H9 (cell line): ENCODE measurements around the gene SBK3. TPM values are rescaled to one million over a fixed set of nuclear protein-coding genes. Genes with fewer than 3 reads are reported as not detected.

Experiments
- DNase-seq: peaks from one replicate; pipeline ENCODE4 v3.0.0-alpha.2; 2017
- H2AFZ ChIP-seq: one replicate; pipeline ENCODE4 v1.6.1; 2013; ENCODE audit warnings: mild to moderate bottlenecking, low read length, control low read depth, moderate library complexity
- H2AK5ac ChIP-seq: 2 replicates; pipeline ENCODE4 v1.6.1; 2013; ENCODE audit warnings: low read length, control low read depth, mixed read lengths; ENCODE audit not compliant: insufficient read length
- H2BK120ac ChIP-seq: one replicate; pipeline ENCODE4 v1.6.1; 2013; ENCODE audit warnings: low read depth, mild to moderate bottlenecking, low read length, control low read depth, inconsistent platforms; ENCODE audit not compliant: poor library complexity, severe bottlenecking
- H2BK12ac ChIP-seq: 2 replicates; pipeline ENCODE4 v1.6.1; 2013; ENCODE audit warnings: low read length, control low read depth, mixed read lengths, low read depth; ENCODE audit not compliant: insufficient read length
- H2BK15ac ChIP-seq: 2 replicates; pipeline ENCODE4 v1.6.1; 2013; ENCODE audit warnings: low read depth, low read length, control low read depth
- H2BK20ac ChIP-seq: one replicate; pipeline ENCODE4 v1.6.1; 2013; ENCODE audit warnings: low read depth, mild to moderate bottlenecking, low read length, control low read depth, inconsistent platforms; ENCODE audit not compliant: poor library complexity, severe bottlenecking
- H2BK5ac ChIP-seq: 2 replicates; pipeline ENCODE4 v1.6.1; 2013; ENCODE audit warnings: low read length, control low read depth, mixed read lengths; ENCODE audit not compliant: insufficient read length
- H3K14ac ChIP-seq: 2 replicates; pipeline ENCODE4 v1.6.1; 2013; ENCODE audit warnings: low read length, control low read depth; ENCODE audit not compliant: insufficient read depth
- H3K18ac ChIP-seq: 2 replicates; pipeline ENCODE4 v1.6.1; 2013; ENCODE audit warnings: low read depth, mild to moderate bottlenecking, mixed read lengths, low read length, control low read depth; ENCODE audit not compliant: insufficient read length
- H3K23ac ChIP-seq: 2 replicates; pipeline ENCODE4 v1.6.1; 2013; ENCODE audit warnings: low read length, control low read depth, mixed read lengths, low read depth; ENCODE audit not compliant: insufficient read length
- H3K23me2 ChIP-seq: 2 replicates; pipeline ENCODE4 v1.6.1; 2013; ENCODE audit warnings: low read depth, mild to moderate bottlenecking, mixed read lengths, low read length, control low read depth; ENCODE audit not compliant: insufficient read length, poor library complexity, severe bottlenecking
- H3K27ac ChIP-seq: 2 replicates; pipeline ENCODE4 v1.5.1; 2013; ENCODE audit warnings: low read length, control low read depth, mixed read lengths, low read depth; ENCODE audit not compliant: insufficient read length
- H3K27me3 ChIP-seq: 2 replicates; pipeline ENCODE4 v1.6.1; 2013; ENCODE audit warnings: low read length, control low read depth, inconsistent platforms; ENCODE audit not compliant: insufficient read depth
- H3K4ac ChIP-seq: 2 replicates; pipeline ENCODE4 v1.6.1; 2013; ENCODE audit warnings: low read depth, mild to moderate bottlenecking, control low read depth, inconsistent platforms, low read length, moderate library complexity
- H3K4me1 ChIP-seq: 2 replicates; pipeline ENCODE4 v1.6.1; 2013; ENCODE audit warnings: low read length, control low read depth, inconsistent platforms; ENCODE audit not compliant: insufficient read depth
- H3K4me2 ChIP-seq: 2 replicates; pipeline ENCODE4 v1.6.1; 2013; ENCODE audit warnings: low read length, control low read depth, mixed read lengths; ENCODE audit not compliant: insufficient read length, insufficient read depth
- H3K56ac ChIP-seq: 2 replicates; pipeline ENCODE4 v1.6.1; 2013; ENCODE audit warnings: low read depth, mild to moderate bottlenecking, mixed read lengths, low read length, control low read depth; ENCODE audit not compliant: insufficient read length
- H3K79me1 ChIP-seq: 2 replicates; pipeline ENCODE4 v1.6.1; 2013; ENCODE audit warnings: low read depth, mild to moderate bottlenecking, moderate library complexity, low read length, control low read depth, inconsistent platforms; ENCODE audit not compliant: insufficient read depth, poor library complexity, severe bottlenecking
- H3K79me2 ChIP-seq: 2 replicates; pipeline ENCODE4 v1.6.1; 2013; ENCODE audit warnings: low read length, control low read depth, inconsistent platforms; ENCODE audit not compliant: insufficient read depth
- H3K9ac ChIP-seq: 2 replicates; pipeline ENCODE4 v1.6.1; 2013; ENCODE audit warnings: low read length, control low read depth, mixed read lengths; ENCODE audit not compliant: insufficient read length; ENCODE audit errors: extremely low read depth
- H3K9me3 ChIP-seq: one replicate; pipeline ENCODE4 v1.6.1; 2013; ENCODE audit warnings: low read depth, low read length, inconsistent platforms; ENCODE audit not compliant: control insufficient read depth
- H3T11ph ChIP-seq: one replicate; pipeline ENCODE4 v1.6.1; 2013; ENCODE audit warnings: mild to moderate bottlenecking, low read length, control low read depth, inconsistent platforms
- H4K20me1 ChIP-seq: one replicate; pipeline ENCODE4 v1.6.1; 2013; ENCODE audit not compliant: control insufficient read depth, insufficient read length, insufficient read depth
- H4K5ac ChIP-seq: 2 replicates; pipeline ENCODE4 v1.6.1; 2013; ENCODE audit warnings: low read depth, mild to moderate bottlenecking, mixed read lengths, low read length, control low read depth; ENCODE audit not compliant: insufficient read length
- H4K8ac ChIP-seq: replicated peaks from 2 replicates; pipeline ENCODE4 v1.6.1; 2013; ENCODE audit warnings: low read length, control low read depth, mixed read lengths, low read depth; ENCODE audit not compliant: insufficient read length
- H4K91ac ChIP-seq: 2 replicates; pipeline ENCODE4 v1.6.1; 2013; ENCODE audit warnings: low read depth, mild to moderate bottlenecking, moderate library complexity, mixed read lengths, low read length, control low read depth; ENCODE audit not compliant: insufficient read length
- H3K27ac Mint-ChIP-seq, 3 experiments: 2 replicates in 2 of 3; 3 replicates in 1 of 3; pipeline ENCODE4 v1.8.0; 2020 to 2021; ENCODE audit warnings: mixed read lengths in 3 of 3, mild to moderate bottlenecking in 1 of 3, moderate library complexity in 1 of 3
- H3K27me3 Mint-ChIP-seq: 2 replicates; pipeline ENCODE4 v1.8.0; 2021; ENCODE audit warnings: low read depth, mild to moderate bottlenecking, moderate library complexity, mixed read lengths
- H3K36me3 Mint-ChIP-seq, 3 experiments: 2 replicates in 2 of 3; 3 replicates in 1 of 3; pipeline ENCODE4 v1.8.0; 2020 to 2021; ENCODE audit warnings: low read depth in 3 of 3, mixed read lengths in 3 of 3; ENCODE audit not compliant: insufficient read depth in 1 of 3
- H3K4me1 Mint-ChIP-seq, 2 experiments: 2 replicates each; pipeline ENCODE4 v1.8.0; 2020; ENCODE audit warnings: mixed read lengths in 2 of 2
- H3K4me3 Mint-ChIP-seq, 2 experiments: 2 replicates in 1 of 2; 3 replicates in 1 of 2; pipeline ENCODE4 v1.8.0; 2020 to 2021; ENCODE audit warnings: mild to moderate bottlenecking in 2 of 2, mixed read lengths in 2 of 2, moderate library complexity in 1 of 2
- H3K9me3 Mint-ChIP-seq, 2 experiments: 2 replicates in 1 of 2; 3 replicates in 1 of 2; pipeline ENCODE4 v1.8.0; 2020; ENCODE audit warnings: mild to moderate bottlenecking in 2 of 2, mixed read lengths in 2 of 2, moderate library complexity in 1 of 2
- WGBS: extraction: QIAGEN DNeasy Blood & Tissue Kit; methylation state at CpG from one replicate; pipeline ENCODE4 v1.1.7; 2013; ENCODE audit warnings: missing lambda C conversion rate, low lambda C conversion rate, mixed read lengths; ENCODE audit not compliant: insufficient read length; ENCODE audit errors: extremely low coverage; 5-methylcytosine and 5-hydroxymethylcytosine counted together
- total RNA-seq: library from RNA; stranded (reverse); gene quantifications from 2 replicates; pipeline ENCODE4 v1.2.1, GENCODE V29; 2021
- TF ChIP-seq, protein P1 (sequence below): fragments of 200-600 bp; sonication (generic); conservative IDR thresholded peaks from 3 replicates; pipeline ENCODE4 v1.8.0; 2021; ENCODE audit warnings: antibody characterized with exemption, mild to moderate bottlenecking

Gene SBK3
- total RNA-seq, 1 experiment from 2014 or later = 0.70 TPM

- no peak overlapping the region for H3K23ac ChIP-seq
- no peak overlapping the region for H4K8ac ChIP-seq
- no peak overlapping the region for H2BK5ac ChIP-seq
- no peak overlapping the region for H2AK5ac ChIP-seq
- Mint-ChIP-seq H3K4me3 (peak overlapping the region; percentile 89 to 95), H3K27ac (peak overlapping the region; percentile 10 to 93 (median 92); a peak in 5 of 7 replicates), H3K27me3 (peaks cover 6% of the 10 kb centered on the region), H3K9me3 (no peaks in the 10 kb centered on the region), H3K36me3 (peaks cover 9 to 25% (median 19%) of the 10 kb centered on the region in 3 experiments), H3K4me1 (peaks cover 9 to 15% of the 10 kb centered on the region in 2 experiments)
- no peak overlapping the region for H3T11ph ChIP-seq
- H2AFZ ChIP-seq = no peak overlapping the region
- H3K4me2 ChIP-seq = peak overlapping the region; percentile 76
- H3K18ac ChIP-seq = peak overlapping the region; percentile 91
- no peaks in the 10 kb centered on the region for H3K23me2 ChIP-seq
- H3K27me3 ChIP-seq = no peaks in the 10 kb centered on the region
- no peaks in the 10 kb centered on the region for H3K4me1 ChIP-seq
- no peak overlapping the region for H2BK20ac ChIP-seq
- no peak overlapping the region for H4K5ac ChIP-seq
- TF ChIP-seq, protein P1, sequence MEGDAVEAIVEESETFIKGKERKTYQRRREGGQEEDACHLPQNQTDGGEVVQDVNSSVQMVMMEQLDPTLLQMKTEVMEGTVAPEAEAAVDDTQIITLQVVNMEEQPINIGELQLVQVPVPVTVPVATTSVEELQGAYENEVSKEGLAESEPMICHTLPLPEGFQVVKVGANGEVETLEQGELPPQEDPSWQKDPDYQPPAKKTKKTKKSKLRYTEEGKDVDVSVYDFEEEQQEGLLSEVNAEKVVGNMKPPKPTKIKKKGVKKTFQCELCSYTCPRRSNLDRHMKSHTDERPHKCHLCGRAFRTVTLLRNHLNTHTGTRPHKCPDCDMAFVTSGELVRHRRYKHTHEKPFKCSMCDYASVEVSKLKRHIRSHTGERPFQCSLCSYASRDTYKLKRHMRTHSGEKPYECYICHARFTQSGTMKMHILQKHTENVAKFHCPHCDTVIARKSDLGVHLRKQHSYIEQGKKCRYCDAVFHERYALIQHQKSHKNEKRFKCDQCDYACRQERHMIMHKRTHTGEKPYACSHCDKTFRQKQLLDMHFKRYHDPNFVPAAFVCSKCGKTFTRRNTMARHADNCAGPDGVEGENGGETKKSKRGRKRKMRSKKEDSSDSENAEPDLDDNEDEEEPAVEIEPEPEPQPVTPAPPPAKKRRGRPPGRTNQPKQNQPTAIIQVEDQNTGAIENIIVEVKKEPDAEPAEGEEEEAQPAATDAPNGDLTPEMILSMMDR = no peak
- peak overlapping the region; percentile 88 for H3K9ac ChIP-seq
- peaks cover 1% of the 10 kb centered on the region; the same call in 1 of the 2 replicates for H3K79me2 ChIP-seq
- H3K4ac ChIP-seq = no peak overlapping the region
- H3K9me3 ChIP-seq = no peaks in the 10 kb centered on the region
- H4K91ac ChIP-seq = no peak overlapping the region
- no CpG with 5 or more reads among the region's 20 CpGs for WGBS
- no peak overlapping the region for H2BK15ac ChIP-seq
- H3K56ac ChIP-seq = no peak overlapping the region
- H4K20me1 ChIP-seq = no peaks in the 10 kb centered on the region
- H2BK12ac ChIP-seq = no peak overlapping the region
- peak; percentile 59 for DNase-seq
- H3K79me1 ChIP-seq = peaks cover 3% of the 10 kb centered on the region
- no peak overlapping the region for H3K27ac ChIP-seq
- peak overlapping the region; percentile 89; the same call in 1 of the 2 replicates for H3K14ac ChIP-seq
- H2BK120ac ChIP-seq = no peak overlapping the region
Observed at GRCh38 chr19:55579766-55580621, 34.7 kb upstream of the SBK3 start.
